ENCODE measurements around the gene GAB3. TPM values are rescaled to one million over a fixed set of nuclear protein-coding genes. Genes with fewer than 3 reads are reported as not detected.

The GAB3 gene
- total RNA-seq = 5.3 TPM

GRCh38 chrX:154750301-154751202, at the start of gene GAB3:
TSS of gene GAB3 (minus strand) at chrX:154751077. CDS start at chrX:154751025, 52 bp downstream.

GRCh38 chrX:154762537-154763296, 11.8 kb upstream of the GAB3 start, which contains the start of gene DKC1:
TSS of gene DKC1 (plus strand) at chrX:154762864. CDS start at chrX:154762966, 102 bp downstream.

GRCh38 chrX:154653413-154653812, 97.5 kb downstream of the GAB3 start, which contains the start of gene CTAG2:
TSS of gene CTAG2 (minus strand) at chrX:154653579. CDS start at chrX:154653515, 64 bp downstream.

Small RNA genes within 50 kb of the gene (small RNA-seq; reads per million reads assigned to genes)
- gene SNORA36A (ENCODE audit: low replicate concordance) = not detected

Other genes starting within 250 kb of the GAB3 start
- gene FAM3A, start 234.8 kb downstream of the GAB3 start, total RNA-seq = 23.9 TPM
- gene G6PD, start 204.2 kb downstream of the GAB3 start, total RNA-seq = 31.3 TPM
- gene IKBKG, start 203.5 kb downstream of the GAB3 start, total RNA-seq = 14.5 TPM
- gene CTAG1A, start 165.9 kb downstream of the GAB3 start, total RNA-seq = not detected
- not detected for gene CTAG1B, start 131.8 kb downstream of the GAB3 start, total RNA-seq
- not detected for gene CTAG2, start 97.5 kb downstream of the GAB3 start, total RNA-seq
- 20.8 TPM for gene DKC1, start 11.8 kb upstream of the GAB3 start, total RNA-seq
- 53.7 TPM for gene MPP1, start 54.4 kb upstream of the GAB3 start, total RNA-seq
- not detected for gene SMIM9, start 83.6 kb upstream of the GAB3 start, total RNA-seq
- gene F8A1, start 135.3 kb upstream of the GAB3 start, total RNA-seq = 8.2 TPM

Data from metanephros (tissue), 2 donors.